NCI-H774 (cell line): ENCODE measurements around the gene KIF18B.
A peak's percentile ranks its signal among the peaks of the same experiment; 100 is the strongest.

Source experiments
- DNase-seq: peaks from one replicate; lab custom pipeline; 2025; lab: John Stamatoyannopoulos, UW

The KIF18B gene

GRCh38 chr17:44918006-44918405, 29.6 kb downstream of the KIF18B start:
- DNase-seq = no peak

DNA sequence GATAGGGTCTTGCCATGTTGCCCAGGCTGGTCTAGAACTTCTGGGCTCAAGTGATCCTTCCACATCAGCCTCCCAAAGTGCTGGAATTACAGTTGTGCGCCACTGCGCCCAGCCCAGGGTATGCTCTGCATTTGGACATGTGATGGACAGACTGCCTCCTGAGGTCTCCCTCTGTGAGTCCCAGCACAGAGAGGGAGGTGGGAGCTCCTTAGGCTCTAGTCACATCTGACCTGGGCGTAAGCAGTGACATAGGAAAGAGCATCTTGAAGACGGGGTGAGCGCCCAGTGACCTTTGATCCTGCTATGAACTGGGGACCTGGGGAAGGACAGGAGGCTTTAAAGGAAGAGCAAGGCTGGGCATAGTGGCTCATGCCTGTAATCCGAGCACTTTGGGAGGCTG, 30.1 kb downstream of the KIF18B start:
- DNase-seq = no peak

GRCh38 chr17:44916781-44917241, 30.8 kb downstream of the KIF18B start:
- no peak for DNase-seq

DNA sequence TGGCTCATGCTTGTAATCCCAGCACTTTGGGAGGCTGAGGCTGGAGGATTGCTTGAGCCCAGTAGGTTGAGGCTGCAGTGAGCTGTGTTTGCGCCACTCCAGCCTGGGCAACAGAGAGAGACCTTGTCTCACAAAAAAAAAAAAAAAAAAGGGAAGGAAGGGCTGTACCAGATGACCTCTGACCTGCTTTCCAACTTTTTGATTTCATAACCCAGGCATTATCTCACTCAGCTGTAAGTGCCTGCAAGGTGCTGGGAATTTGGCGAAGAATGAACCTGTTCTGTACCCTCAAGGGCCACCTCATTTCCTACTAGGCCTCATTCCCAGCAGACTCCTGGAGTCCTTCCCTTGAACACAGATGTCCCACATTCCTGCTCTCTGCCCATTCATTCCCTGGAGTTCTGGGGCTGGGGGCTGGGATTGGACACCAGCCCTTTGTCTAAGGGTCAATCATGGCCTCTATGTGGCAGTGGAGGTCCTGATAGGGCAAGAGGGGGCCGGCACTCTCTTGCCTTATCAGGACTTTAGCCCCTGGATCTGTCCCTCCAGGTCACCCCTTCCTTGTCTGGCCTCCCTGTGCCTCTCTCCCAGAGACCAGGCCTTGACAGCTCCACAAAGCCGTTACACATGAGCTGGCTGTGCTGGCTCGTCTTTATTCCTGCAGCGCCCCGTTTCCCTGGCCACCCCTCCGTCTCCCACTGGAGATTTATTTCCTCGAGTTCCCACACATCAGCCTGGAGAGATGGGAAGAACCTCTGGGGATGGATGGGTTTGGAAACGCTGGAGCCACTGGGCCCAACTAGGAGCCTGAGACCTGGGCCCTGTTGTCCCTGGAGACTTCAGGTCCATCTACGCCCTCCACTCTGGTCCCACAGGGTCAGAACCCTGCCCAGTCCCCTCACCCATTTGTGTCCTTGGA, 31.5 kb downstream of the KIF18B start:
- DNase-seq = no peak

DNA sequence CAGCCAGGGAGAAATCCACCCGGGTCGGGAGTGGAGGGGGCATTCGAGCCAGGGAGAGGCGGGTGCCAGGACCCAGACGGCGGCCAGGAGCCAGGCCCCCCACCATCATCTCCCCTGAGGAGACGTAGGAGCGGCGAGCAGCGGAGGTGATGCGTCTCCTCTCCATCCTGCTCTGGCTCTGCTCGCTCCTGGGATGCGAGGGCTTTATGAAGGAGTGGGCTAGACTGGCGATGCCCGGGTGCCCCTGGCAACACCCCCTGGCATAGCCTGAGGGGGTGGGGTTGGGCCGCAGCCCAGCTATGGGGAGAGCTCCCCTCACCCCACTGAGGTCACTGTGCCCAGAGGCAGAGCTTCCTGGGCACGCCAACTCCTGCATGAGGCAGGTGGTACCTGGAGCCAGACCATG, 32.2 kb downstream of the KIF18B start, which contains the start of gene GFAP:
TSS of gene GFAP (minus strand) at position 180 of the 406 bp plus-strand sequence. CDS start at position 166, 14 bp downstream.
- DNase-seq = no peak

DNA sequence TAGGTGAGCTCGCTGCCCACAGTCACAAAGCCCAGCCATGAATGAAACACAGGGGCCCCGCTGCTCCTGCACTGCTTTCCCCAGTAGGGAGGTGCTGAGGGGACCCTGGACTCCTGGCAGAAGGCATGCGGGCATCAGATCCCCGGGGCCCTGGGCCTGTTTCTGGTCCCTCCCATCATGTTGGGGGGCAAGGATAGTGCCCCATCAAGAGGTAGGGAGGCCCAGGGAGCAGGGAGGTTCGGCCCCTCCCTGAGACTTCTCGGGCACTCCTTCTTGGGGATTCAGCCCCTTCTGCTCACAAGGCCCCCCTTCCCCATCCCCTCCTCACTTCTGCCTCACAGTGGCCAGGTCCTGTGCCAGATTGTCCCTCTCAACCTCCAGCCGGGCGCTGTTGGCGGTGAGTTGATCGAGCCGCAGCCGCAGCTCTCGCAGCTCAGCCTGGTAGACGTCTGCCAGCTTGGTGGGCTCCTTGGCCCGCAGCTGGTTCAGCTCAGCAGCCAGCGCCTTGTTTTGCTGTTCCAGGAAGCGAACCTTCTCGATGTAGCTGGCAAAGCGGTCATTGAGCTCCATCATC, 32.8 kb downstream of the KIF18B start:
- DNase-seq = no peak

DNA sequence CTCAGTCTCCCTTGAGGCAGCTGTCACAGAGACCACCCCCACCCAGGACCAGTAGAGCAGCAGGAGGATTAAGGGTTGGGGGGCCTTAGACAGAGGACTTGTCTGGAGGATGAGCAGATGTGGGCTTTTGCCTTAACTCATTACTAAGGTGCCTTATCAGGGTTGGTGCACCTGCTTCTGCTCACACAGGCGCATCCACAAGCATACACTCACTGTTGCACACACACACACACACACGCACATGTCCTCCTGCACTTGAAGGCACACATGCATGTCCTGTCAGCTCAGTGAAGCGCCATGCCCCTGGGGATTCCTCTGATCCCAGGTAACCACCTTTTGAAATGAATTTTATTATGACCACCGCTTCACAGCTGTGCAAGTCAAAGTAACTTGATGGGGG, 33.4 kb downstream of the KIF18B start:
- DNase-seq = no peak

- DNase-seq = no peak
Observed at GRCh38 chr17:44913676-44914075, 33.9 kb downstream of the KIF18B start.

DNA sequence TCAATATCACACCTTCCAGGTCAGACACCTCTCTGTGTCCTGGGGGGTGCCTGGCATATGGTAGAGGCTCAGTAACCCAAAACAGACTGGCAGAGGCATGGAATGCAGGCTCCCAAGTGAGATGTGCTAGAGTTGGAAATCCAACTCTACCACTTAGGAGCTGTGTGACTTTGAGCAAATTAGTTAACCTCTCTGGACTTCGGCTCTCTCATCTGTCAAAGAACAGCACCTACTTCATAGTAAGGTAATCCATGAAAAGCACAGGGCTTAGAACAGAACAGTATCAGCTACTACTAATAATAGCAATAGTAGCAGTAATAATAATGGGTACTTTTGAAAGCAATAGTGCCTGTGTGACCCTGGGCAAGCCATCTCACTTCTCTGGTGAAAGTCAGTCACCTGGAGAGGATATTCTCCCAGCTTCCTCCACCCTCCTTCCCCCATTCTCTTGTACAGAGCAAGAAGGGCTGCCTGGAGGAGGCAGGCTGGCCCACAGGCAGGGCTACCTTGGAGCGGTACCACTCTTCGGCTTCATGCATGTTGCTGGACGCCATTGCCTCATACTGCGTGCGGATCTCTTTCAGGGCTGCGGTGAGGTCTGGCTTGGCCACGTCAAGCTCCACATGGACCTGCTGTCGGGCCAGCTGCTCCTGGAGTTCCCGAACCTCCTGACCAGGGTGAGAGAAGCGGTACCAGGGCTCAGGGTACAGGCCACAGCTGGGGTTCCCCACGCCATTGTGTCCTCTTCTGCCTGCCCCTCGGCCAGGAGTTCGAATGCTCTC, 34.6 kb downstream of the KIF18B start:
- no peak for DNase-seq

GRCh38 chr17:44911133-44912001, 36.2 kb downstream of the KIF18B start:
- DNase-seq = peak; percentile 40

DNA sequence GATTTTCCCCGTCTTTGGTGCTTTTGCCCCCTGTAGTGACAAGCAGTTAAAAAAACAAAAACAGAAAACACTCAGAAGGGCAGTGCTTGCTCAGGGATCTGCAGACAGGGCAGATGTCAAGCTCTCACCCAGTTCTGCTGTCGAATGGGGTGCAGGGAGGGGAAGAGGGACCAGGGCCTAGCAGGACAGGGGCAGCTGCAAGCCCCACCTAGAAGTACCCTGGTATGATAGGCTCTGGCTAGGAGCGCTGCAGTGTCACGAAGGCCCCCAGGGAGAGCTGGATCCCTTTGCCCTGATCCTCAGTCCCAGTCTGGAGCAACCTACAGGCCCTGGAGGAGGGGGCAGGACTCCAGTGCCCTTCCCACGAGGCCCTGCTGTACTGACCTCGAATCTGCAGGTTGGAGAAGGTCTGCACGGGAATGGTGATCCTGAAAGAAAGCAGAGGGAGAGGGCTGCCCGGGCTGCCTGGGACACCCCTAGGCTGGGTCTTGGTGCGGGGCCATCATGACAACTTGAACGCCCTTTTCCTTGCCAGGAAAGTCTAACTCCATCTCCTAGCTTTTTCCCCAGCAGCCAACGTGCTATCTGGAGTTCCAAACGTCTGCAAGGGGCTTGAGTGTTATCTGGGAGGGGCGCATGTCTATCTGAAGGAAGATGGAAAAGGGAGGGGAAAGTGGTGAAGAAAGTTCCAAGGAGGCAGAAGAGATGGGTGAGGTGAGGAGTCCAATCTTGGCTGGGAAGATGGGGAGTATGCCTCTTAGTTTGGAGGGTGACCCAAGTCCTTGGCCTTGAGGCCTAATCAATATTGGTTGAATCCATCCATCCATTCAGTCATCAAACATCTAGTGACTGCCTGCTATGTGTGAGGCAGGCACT, 37.1 kb downstream of the KIF18B start:
- no peak for DNase-seq

- DNase-seq = no peak
Observed at GRCh38 chr17:44909681-44910144, 37.9 kb downstream of the KIF18B start.

GRCh38 chr17:44908761-44909326, 38.7 kb downstream of the KIF18B start:
- DNase-seq = no peak

- DNase-seq = no peak
Observed at GRCh38 chr17:44907729-44908470, 39.7 kb downstream of the KIF18B start.

- DNase-seq = no peak
Observed at GRCh38 chr17:44906763-44907728, 40.5 kb downstream of the KIF18B start.

DNA sequence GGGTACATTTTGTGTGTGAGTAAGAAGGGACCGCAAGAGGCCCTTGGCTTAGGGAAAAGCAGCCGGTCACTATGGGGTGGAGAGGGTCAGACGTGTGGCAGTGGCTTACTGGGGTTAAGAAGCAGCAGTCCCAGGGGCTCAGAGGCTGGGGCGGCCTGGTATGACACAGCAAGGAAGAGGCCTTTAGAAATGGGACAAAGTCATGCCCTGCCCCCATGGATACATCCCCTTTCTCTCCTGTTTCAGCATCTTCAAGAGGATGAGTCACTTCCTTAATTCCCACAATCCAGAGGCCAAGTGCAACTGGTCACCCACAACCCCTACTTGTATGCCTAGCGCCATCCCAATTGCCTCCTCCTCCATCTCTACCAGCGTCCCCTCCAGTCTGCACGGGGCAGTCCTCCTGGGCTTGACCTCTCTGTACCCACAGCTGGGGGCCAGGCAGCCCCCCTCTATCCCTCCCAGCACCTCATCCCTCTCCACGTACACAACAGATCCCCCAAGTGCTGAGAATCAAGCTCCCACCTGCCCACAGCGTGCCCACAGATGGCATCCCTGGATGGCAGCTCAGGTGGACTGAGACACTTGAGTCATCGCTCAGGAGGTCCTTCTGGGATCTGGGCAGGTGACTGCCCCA, 41.4 kb downstream of the KIF18B start:
- DNase-seq = no peak
